DND-41 (cell line): Measurements from ENCODE around the gene LILRB3.

Experiments used
- ATAC-seq: fragments of 200-7000 bp; cut with Tn5 transposase; 3 replicates; pipeline ENCODE4 v1.9.1; 2021; ENCODE audit warnings: low read depth; ENCODE audit not compliant: insufficient read depth
- DNase-seq: peaks from one replicate; pipeline ENCODE4 v3.0.0-alpha.2; 2020
- H2AFZ ChIP-seq: 2 replicates; pipeline ENCODE4 v1.6.0; 2012; ENCODE audit warnings: low read depth, low read length
- H3K27ac ChIP-seq: 2 replicates; pipeline ENCODE4 v1.5.1; 2012; ENCODE audit warnings: low read length, inconsistent platforms
- H3K27me3 ChIP-seq: fragments of 200-600 bp; sonication (generic); 2 replicates; pipeline ENCODE4 v1.6.0; 2012; ENCODE audit warnings: low read length, mild to moderate bottlenecking, inconsistent platforms; ENCODE audit not compliant: insufficient read depth, poor library complexity
- H3K36me3 ChIP-seq: 2 replicates; pipeline ENCODE4 v1.5.1; 2012; ENCODE audit warnings: low read length, inconsistent platforms; ENCODE audit not compliant: insufficient read depth
- H3K4me1 ChIP-seq: 2 replicates; pipeline ENCODE4 v1.5.1; 2012; ENCODE audit warnings: mild to moderate bottlenecking, low read length; ENCODE audit not compliant: insufficient read depth
- H3K4me2 ChIP-seq: 2 replicates; pipeline ENCODE4 v1.6.0; 2012; ENCODE audit warnings: mild to moderate bottlenecking, moderate library complexity, low read length, inconsistent platforms; ENCODE audit not compliant: insufficient read depth
- H3K4me3 ChIP-seq, 2 experiments: fragments of 200-600 bp in 1 of 2; shearing (Covaris generic) in 1 of 2; 2 replicates each; pipeline ENCODE4 v1.5.1; 2012 to 2016; ENCODE audit warnings: inconsistent platforms in 2 of 2, low read length in 2 of 2, mild to moderate bottlenecking in 2 of 2, low read depth in 1 of 2, moderate library complexity in 1 of 2
- H3K79me2 ChIP-seq: 2 replicates; pipeline ENCODE4 v1.6.0; 2012; ENCODE audit warnings: low read length, inconsistent platforms; ENCODE audit not compliant: insufficient read depth
- H3K9ac ChIP-seq: 2 replicates; pipeline ENCODE4 v1.6.0; 2012; ENCODE audit warnings: low read depth, mild to moderate bottlenecking, inconsistent platforms, low read length, moderate library complexity
- H3K9me3 ChIP-seq: 2 replicates; pipeline ENCODE4 v1.5.1; 2012; ENCODE audit warnings: low read length, moderate library complexity, mild to moderate bottlenecking, inconsistent platforms; ENCODE audit not compliant: insufficient read depth, severe bottlenecking
- H4K20me1 ChIP-seq: 2 replicates; pipeline ENCODE4 v1.6.0; 2012; ENCODE audit warnings: low read length; ENCODE audit not compliant: insufficient read depth
- EZH2 ChIP-seq: IDR thresholded peaks from 3 replicates; pipeline ENCODE4 v1.6.1; 2012; ENCODE audit warnings: borderline replicate concordance, low read depth, mild to moderate bottlenecking, moderate library complexity, low read length, inconsistent platforms; ENCODE audit not compliant: severe bottlenecking
- TF ChIP-seq, protein P1 (sequence below): IDR thresholded peaks from 2 replicates; pipeline ENCODE4 v1.5.1; 2012; ENCODE audit warnings: borderline replicate concordance, low read length, moderate library complexity, mild to moderate bottlenecking; ENCODE audit not compliant: poor library complexity, severe bottlenecking; ENCODE audit errors: extremely low read depth

LILRB3 gene

DNA sequence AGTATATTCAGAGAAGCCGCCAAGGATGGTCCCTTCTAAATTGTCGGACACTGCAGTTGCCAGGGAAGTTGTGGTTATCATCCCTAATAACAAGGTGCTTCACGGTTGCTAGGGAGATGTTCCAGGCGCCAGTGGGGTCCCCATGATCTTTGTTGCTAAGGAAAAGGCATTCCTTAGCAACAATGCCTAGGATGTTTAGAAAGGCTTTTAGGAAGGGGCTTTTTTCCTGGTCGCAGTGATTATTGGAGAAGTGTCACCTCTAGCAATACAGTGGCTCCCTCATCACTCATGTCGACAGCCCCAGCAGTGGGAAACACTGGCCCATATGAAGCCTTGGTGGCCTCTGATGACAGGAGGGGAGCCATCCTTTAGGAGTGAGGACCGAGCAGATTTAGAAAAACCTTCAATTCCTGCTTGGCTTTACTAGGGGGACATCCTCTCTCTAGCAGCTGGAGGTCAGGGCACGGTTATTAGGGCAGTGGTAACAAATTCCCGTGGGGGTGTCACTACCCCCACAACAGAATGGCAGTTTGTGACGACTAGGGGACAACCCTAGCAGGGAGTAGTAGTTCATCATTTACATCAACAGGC lies 43.5 kb downstream of the LILRB3 start:
- Histone ChIP-seq H3K9ac (no peak overlapping the region), H3K79me2 (no peaks in the 10 kb centered on the region), H3K4me3 (no peak overlapping the region), H3K27ac (no peak overlapping the region), H3K36me3 (peaks cover 37% of the 10 kb centered on the region), H3K4me1 (no peaks in the 10 kb centered on the region), H2AFZ (no peak overlapping the region), H3K27me3 (no peaks in the 10 kb centered on the region), H4K20me1 (peaks cover 13% of the 10 kb centered on the region), H3K4me2 (no peak overlapping the region), H3K9me3 (no peaks in the 10 kb centered on the region)
- ATAC-seq (no peak), DNase-seq (no peak)
- TF ChIP-seq, protein P1, sequence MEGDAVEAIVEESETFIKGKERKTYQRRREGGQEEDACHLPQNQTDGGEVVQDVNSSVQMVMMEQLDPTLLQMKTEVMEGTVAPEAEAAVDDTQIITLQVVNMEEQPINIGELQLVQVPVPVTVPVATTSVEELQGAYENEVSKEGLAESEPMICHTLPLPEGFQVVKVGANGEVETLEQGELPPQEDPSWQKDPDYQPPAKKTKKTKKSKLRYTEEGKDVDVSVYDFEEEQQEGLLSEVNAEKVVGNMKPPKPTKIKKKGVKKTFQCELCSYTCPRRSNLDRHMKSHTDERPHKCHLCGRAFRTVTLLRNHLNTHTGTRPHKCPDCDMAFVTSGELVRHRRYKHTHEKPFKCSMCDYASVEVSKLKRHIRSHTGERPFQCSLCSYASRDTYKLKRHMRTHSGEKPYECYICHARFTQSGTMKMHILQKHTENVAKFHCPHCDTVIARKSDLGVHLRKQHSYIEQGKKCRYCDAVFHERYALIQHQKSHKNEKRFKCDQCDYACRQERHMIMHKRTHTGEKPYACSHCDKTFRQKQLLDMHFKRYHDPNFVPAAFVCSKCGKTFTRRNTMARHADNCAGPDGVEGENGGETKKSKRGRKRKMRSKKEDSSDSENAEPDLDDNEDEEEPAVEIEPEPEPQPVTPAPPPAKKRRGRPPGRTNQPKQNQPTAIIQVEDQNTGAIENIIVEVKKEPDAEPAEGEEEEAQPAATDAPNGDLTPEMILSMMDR = no peak
- no peak for TF ChIP-seq EZH2

DNA sequence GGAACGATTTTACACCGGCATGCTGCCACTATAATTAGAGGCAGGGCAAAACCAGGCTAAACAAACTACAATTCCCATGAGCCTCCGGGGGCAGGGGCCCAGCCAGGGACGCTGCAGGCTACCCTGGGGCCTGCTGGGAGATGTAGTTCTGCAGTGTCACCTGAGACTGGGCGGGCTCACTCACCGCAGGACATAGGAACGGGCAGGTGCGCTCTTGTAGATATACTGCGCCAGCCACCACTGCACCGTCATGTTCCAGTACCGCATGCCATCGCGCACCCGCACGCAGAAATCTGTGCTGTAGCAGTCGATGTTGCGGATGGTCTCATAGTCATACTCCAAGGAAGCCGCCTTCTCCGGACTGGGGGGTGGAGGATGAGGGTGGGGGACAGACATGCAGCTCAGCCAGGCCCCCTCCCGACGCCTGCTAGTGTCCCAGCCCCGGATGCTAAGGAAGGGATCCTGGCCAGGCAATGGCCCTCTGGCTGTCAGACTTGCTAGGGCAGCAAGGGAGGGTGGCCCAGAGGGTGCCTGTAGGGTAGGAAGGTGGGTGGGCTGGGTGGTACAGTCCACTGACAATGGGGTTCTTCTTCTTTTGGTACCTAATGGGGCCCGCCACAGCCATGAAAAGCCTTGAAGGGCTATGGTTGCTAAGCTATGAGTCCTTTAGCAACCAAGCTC lies 44.1 kb downstream of the LILRB3 start:
- no peak overlapping the region for H2AFZ ChIP-seq
- H3K4me2 ChIP-seq = no peak overlapping the region
- no peaks in the 10 kb centered on the region for H3K9me3 ChIP-seq
- DNase-seq (peak; percentile 48), ATAC-seq (peak; percentile 90)
- no peaks in the 10 kb centered on the region for H3K79me2 ChIP-seq
- no peak overlapping the region for H3K4me3 ChIP-seq
- H4K20me1 ChIP-seq = peaks cover 13% of the 10 kb centered on the region
- H3K27me3 ChIP-seq = no peaks in the 10 kb centered on the region
- TF ChIP-seq EZH2 = no peak
- TF ChIP-seq, protein P1 = no peak
- H3K4me1 ChIP-seq = no peaks in the 10 kb centered on the region
- H3K27ac ChIP-seq = no peak overlapping the region
- H3K36me3 ChIP-seq = peaks cover 37% of the 10 kb centered on the region
- no peak overlapping the region for H3K9ac ChIP-seq

DNA sequence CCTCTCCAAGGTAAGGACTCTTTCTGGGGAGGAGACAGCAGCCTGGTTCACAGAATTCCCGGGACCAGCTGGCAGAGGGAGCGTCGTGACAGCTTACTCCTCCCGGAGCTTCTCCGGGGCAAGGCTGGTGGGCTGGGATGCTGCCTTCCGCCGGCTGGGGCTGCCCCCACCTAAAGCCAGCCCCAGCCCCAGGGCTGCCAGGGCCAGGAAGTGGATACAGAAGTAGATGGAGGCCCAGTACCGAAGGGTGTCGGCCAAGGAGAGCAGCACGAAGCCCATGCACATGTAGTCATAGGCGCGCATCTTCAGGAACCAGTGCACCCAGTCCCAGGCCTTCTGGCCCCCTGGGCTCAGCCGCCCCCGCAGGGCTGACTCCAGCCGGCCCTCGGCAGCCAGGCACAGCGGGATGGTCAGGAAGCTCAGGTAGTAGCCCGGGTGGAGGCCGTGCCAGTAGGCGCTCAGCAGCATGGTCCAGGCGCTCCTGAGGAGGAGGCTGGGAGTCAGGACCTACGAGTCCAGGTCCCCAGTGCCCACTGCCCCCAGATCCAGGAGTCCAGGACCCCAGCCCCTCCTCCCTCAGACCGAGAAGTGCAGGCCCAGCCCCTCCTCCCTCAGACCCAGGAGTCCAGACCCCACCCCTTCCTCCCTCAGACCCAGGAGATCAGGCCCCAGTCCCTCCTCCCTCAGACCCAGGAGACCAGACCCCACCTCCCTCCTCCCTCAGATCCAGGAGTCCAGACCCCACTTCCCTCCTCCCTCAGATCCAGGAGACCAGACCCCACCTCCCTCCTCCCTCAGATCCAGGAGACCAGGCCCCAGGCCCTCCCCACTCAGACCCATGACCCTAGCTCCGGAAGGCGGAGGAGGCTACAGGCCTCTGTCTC lies 48.6 kb downstream of the LILRB3 start:
- Histone ChIP-seq H3K4me1 (no peaks in the 10 kb centered on the region), H3K4me2 (no peak overlapping the region), H3K27me3 (no peaks in the 10 kb centered on the region), H3K27ac (no peak overlapping the region), H3K4me3 (no peak overlapping the region), H3K9me3 (no peaks in the 10 kb centered on the region), H4K20me1 (0 out of 2 replicates have a peak, but pooled peaks cover 7% of the 10 kb centered on the region), H3K36me3 (peaks cover 19% of the 10 kb centered on the region), H3K79me2 (no peaks in the 10 kb centered on the region), H3K9ac (no peak overlapping the region), H2AFZ (no peak overlapping the region)
- no peak for DNase-seq
- ATAC-seq = no peak
- TF ChIP-seq, protein P1 = no peak
- no peak for TF ChIP-seq EZH2
